SH-SY5Y (cell line): ENCODE data around the gene OR51B2.

ENCODE experiments used
- GATA2 ChIP-seq: IDR thresholded peaks from 2 replicates; pipeline ENCODE4 v1.6.1; 2011; ENCODE audit warnings: mild to moderate bottlenecking, low read depth, low read length
- GATA3 ChIP-seq: IDR thresholded peaks from 2 replicates; pipeline ENCODE4 v1.6.1; 2011; ENCODE audit warnings: low read depth, mild to moderate bottlenecking, low read length, moderate library complexity

GRCh38 chr11:5307256-5308019 lies 16.7 kb downstream of the OR51B2 start:
- TF ChIP-seq GATA2 (no peak), GATA3 (no peak)
